ENCODE measurements around the gene PTPRN2. TPM values are rescaled to one million over a fixed set of nuclear protein-coding genes. Genes with fewer than 3 reads are reported as not detected.

Gene PTPRN2
- total and polyA plus RNA-seq, 2 of the 8 experiments (the other 6 are each of a cell fraction or from before 2014, with no cell fraction given): 2.6 to 4.5 TPM

- Histone ChIP-seq H3K4me2 (ENCODE audit: insufficient read depth in 1 of 2, low read depth in 2 of 2, low read length in 2 of 2) (no peak overlapping the region), H2BK12ac (ENCODE audit: low read depth, low read length) (no peak overlapping the region), H3K27me3 (replicated peaks in 1 of 4; ENCODE audit: control insufficient read depth in 3 of 4, extremely low read depth in 1 of 4, insufficient read depth in 3 of 4, low read length in 3 of 4) (peaks cover 0 to 2% (median 0%) of the 10 kb centered on the region in 4 experiments; a peak in 1 of 7 replicates), H3K14ac (ENCODE audit: insufficient read length) (no peak overlapping the region), H3K56ac (replicated peaks; ENCODE audit: insufficient read length, low read depth, low read length) (no peak overlapping the region), H2AFZ (ENCODE audit: low read length) (no peak overlapping the region), H3K18ac (ENCODE audit: extremely low read depth, low read length) (no peak overlapping the region), H3K27ac (ENCODE audit: low read depth, low read length) (no peak overlapping the region), H3K23me2 (ENCODE audit: low read depth, low read length) (no peaks in the 10 kb centered on the region; the same call in 1 of the 2 replicates), H3K4me3 (ENCODE audit: extremely low read depth in 1 of 4, insufficient read depth in 2 of 4, low read depth in 3 of 4, low read length in 4 of 4) (no peak overlapping the region), H3K4ac (replicated peaks; ENCODE audit: insufficient read length, low read depth, low read length) (no peak overlapping the region), H2BK20ac (ENCODE audit: low read length) (no peak overlapping the region), H3K4me1 (replicated peaks in 1 of 4; ENCODE audit: control insufficient read depth in 3 of 4, insufficient read depth in 4 of 4, low read length in 3 of 4) (peaks cover 6 to 35% (median 28%) of the 10 kb centered on the region in 4 experiments), H3K23ac (ENCODE audit: insufficient read length) (no peak overlapping the region), H3K79me1 (ENCODE audit: low read depth, low read length) (no peaks in the 10 kb centered on the region), H2AK5ac (ENCODE audit: low read depth, low read length) (no peak overlapping the region), H3K9ac (replicated peaks in 1 of 4; ENCODE audit: extremely low read depth in 1 of 4, low read depth in 3 of 4, low read length in 3 of 4) (no peak overlapping the region), H2BK5ac (ENCODE audit: low read depth, low read length) (no peak overlapping the region), H4K20me1 (replicated peaks in 1 of 2; ENCODE audit: control insufficient read depth in 1 of 2, insufficient read depth in 2 of 2, low read length in 2 of 2) (no peaks in the 10 kb centered on the region), H3K79me2 (ENCODE audit: control insufficient read depth in 1 of 2, insufficient read depth in 2 of 2, low read length in 2 of 2) (no peaks in the 10 kb centered on the region), H2BK15ac (ENCODE audit: low read length) (no peak overlapping the region), H3K9me3 (ENCODE audit: insufficient read depth in 2 of 2, low read depth in 1 of 2, low read length in 1 of 2) (no peaks in the 10 kb centered on the region), H4K8ac (ENCODE audit: extremely low read depth, insufficient read depth, low read length) (no peak overlapping the region), H2BK120ac (replicated peaks; ENCODE audit: low read depth, low read length) (no peak overlapping the region), H3K36me3 (ENCODE audit: control insufficient read depth in 2 of 4, insufficient read depth in 4 of 4, low read length in 3 of 4) (no peaks in the 10 kb centered on the region), H4K5ac (ENCODE audit: insufficient read length, low read depth, low read length) (no peak overlapping the region), H4K91ac (replicated peaks; ENCODE audit: insufficient read length, low read length) (no peak overlapping the region)
- WGBS, 2 experiments (ENCODE audit: extremely low coverage in 1 of 2, insufficient coverage in 1 of 2, insufficient read length in 1 of 2, insufficient replicate concordance in 2 of 2, low coverage in 1 of 2, low lambda C conversion rate in 2 of 2, missing lambda C conversion rate in 1 of 2): 86% methylated on average over 4 of the region's 4 CpGs; no CpG with 5 or more reads in 1 of the 2 experiments
- DNase-seq (ENCODE audit: low read depth in 1 of 2, low spot score in 2 of 2) (no peak), FAIRE-seq (no peak)
- POLR2A ChIA-PET (ENCODE audit: partially characterized antibody): no interaction called here
- CTCF ChIA-PET (ENCODE audit: partially characterized antibody): interaction anchor here (1.2 kb wide), 1 partner anchor 148 kb away, joined by 3 read pairs; no protein-coding TSS in a partner anchor
- TF ChIP-seq SIN3A (conservative IDR thresholded peaks at IDR 0.05 in 1 of 2, IDR thresholded peaks at IDR 0.05 in 1 of 2; ENCODE audit: low read depth in 1 of 2, low read length in 2 of 2): no peak
- no peak for TF ChIP-seq PHF8 (conservative IDR thresholded peaks at IDR 0.05; ENCODE audit: low read depth, low read length)
- TF ChIP-seq SP4 (IDR thresholded peaks at IDR 0.05; ENCODE audit: low read length): no peak
- TF ChIP-seq USF2 (IDR thresholded peaks at IDR 0.05; ENCODE audit: low read length): no peak
- no peak for TF ChIP-seq POLR2AphosphoS5 (IDR thresholded peaks at IDR 0.05; ENCODE audit: low read depth, low read length)
- no peak for TF ChIP-seq YY1 (IDR thresholded peaks at IDR 0.05; ENCODE audit: low read depth, low read length)
Observed at GRCh38 chr7:158499082-158499455, 88.6 kb downstream of the PTPRN2 start.

All from H1 (cell line).